Glomerular endothelial cell (primary cell): ENCODE results near the gene TRIM66. TPM values are rescaled to one million over a fixed set of nuclear protein-coding genes. Genes with fewer than 3 reads are reported as not detected.
A peak's percentile ranks its signal among the peaks of the same experiment; 100 is the strongest.

Experiments used
- DNase-seq: peaks from one replicate; pipeline ENCODE4 v3.0.0-alpha.2; 2011; ENCODE audit warnings: low read depth, low spot score; ENCODE audit errors: extremely low read depth
- total RNA-seq: library from RNA; depleted of rRNA; stranded (reverse); fragments of >200 nt; gene quantifications from 2 replicates; pipeline ENCODE4 v1.2.3, GENCODE V29; 2015

The TRIM66 gene
- total RNA-seq, 1 donor from 2014 or later, result 4.0 TPM

DNA sequence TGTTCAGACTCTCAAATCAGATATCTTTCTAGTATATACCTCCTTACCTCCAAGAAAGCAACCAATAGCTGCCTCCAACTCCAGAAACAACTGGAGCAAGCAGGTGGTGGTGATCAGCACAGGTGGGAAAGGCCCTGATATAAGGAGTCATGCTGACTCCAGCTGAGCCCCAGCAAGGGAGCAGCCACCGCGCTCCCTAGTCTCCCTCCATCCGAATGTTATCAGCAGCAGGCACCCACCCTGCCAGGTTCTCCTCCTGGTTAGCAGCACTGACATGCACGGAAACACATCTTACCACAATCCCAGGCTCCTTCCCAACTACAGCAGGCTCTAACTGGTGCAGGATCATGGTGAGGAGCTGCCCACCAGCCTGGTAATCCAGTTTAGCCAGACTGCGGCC, 69.9 kb downstream of the TRIM66 start:
- DNase-seq, result no peak

DNA sequence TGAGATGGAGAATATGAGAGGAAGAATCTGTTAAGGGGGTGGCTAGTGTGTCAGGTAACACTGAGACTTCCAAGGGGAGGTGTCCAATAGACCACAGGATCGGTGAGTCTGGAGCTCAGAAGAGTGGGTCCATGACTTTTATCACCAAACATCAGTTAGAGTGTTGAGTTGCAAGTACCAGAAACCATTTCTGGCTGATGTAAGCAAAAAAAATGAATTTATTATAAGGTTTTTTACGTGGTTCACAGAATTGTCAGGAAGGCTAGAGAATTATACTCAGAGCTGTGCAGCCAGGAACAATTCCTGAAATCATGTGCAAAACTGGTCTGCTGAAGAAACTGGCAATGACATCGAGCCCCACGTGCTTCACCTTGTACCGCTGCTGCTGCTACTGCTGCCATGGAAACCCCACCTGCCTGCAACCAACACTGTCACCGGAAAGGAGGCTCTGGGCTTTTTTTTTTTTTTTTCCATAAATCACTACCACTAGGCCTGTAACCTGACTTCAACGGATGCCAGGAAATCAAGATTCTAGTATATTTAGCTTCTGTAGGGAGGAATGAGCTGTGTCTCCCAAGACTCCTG, 71.8 kb downstream of the TRIM66 start:
- DNase-seq, result no peak

DNA sequence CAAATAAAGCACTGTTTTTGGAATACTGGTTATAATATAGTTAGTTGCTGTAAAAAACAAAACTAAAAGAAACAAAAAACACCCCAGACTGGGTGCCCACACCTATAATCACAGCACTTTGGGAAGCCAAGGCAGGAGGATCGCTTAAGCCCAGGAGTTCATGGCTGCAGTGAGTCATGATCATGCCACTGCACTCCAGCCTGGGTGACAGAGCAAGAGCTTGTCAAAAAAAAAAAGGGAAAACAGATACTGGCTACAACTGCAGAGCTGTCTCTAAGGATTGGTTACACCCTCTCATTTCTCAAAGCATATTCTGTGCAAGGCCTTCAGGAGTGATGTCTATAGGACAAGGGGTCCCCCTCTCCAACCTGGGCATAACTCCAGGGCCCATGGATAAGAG, 73.8 kb downstream of the TRIM66 start:
- DNase-seq, result no peak

- no peak for DNase-seq
These were observed 76.4 kb downstream of the TRIM66 start for GRCh38 chr11:8605971-8606563.

DNA sequence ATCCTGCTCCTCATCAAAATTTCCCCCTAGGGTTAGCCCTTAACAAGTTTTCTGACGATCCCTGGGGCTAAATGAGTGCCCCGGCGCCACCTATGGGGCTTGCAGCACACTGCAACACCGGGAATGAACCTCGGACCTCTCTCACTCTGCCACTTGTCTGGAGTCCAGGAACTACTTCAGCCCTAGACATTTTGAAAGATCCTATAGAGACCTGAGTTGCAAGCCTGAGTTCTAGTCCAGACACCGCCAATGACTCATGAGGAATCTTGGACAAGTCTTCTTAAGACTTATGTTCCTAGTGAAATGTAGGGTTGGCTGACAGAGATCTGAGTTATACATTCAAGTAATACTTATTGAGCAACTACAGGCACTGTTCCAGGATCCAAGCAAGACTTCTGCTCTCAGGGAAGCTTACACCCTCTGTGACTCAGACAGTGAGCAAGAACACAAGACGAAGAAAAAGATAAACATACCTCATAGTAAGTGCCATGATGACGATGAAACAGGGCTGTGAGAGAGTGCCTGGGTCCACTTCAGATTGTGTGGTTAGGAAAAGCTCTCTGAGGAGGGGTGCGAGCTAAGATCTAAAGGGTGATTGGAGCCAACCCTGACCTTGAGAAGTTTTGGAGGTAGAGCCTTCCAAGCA, 78.3 kb downstream of the TRIM66 start:
- peak; percentile 47 for DNase-seq

GRCh38 chr11:8603696-8604077, 78.8 kb downstream of the TRIM66 start:
- no peak for DNase-seq

- DNase-seq, result no peak
These were observed 80.9 kb downstream of the TRIM66 start for GRCh38 chr11:8601376-8602133.

DNA sequence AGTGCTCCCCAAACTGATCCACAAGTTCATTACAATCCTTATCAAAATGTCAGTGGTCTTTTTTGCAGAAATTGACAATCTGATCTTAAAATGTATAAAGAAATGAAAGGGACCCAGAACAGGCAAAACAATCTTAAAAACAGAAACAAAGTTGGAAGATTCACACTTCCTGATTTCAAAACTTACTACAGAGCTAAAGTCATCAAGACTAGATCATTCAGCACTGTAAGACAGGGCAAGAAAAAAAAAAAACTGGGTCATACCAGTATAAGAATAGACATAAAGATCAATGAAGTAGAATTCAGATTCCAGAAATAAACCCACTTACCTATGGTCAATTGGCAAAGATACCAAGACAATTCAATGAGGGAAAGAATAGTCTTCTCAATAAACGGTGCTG, 84.0 kb downstream of the TRIM66 start:
- DNase-seq, result no peak

GRCh38 chr11:8597182-8597581, 85.3 kb downstream of the TRIM66 start:
- DNase-seq, result no peak

DNA sequence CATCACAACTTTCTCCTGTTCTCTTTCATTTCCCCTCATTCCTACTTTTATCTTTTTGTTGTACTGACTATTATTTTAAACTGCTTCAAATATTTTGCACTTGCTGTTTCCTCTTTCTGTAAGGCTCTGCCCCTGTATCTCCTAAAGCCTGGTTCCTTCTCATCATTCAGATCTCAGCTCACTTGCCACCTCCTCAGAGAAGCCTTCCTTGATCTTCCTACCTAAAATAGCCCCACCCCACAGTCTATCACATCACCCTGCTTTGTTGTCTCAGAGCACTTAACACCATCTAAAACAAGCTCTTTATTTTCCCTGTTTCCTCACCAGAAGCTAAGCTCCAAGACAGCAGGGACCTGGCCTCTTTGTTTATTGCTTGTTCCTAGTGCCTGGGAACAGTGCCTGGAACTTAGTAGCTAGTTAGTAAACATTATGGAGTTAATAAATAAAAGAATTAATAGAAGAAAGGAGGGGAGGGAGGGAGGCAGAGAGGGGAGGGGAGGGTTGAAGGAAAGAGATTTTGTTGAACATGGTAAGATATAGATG, 85.9 kb downstream of the TRIM66 start:
- DNase-seq, result no peak

- DNase-seq, result no peak
These were observed 88.2 kb downstream of the TRIM66 start, which contains the start of gene STK33 for GRCh38 chr11:8593935-8594909. STK33 (minus strand) TSS chr11:8594228; CDS start chr11:8474905, 119,323 bp downstream.

- DNase-seq, result no peak
These were observed 89.0 kb downstream of the TRIM66 start for GRCh38 chr11:8593455-8593854.

GRCh38 chr11:8587915-8588314, 94.5 kb downstream of the TRIM66 start:
- no peak for DNase-seq

- no peak for DNase-seq
These were observed 95.7 kb downstream of the TRIM66 start for GRCh38 chr11:8586805-8587204.

GRCh38 chr11:8586184-8586583, 96.3 kb downstream of the TRIM66 start:
- no peak for DNase-seq

- DNase-seq, result no peak
These were observed 98.0 kb downstream of the TRIM66 start for GRCh38 chr11:8584511-8584910.

- no peak for DNase-seq
These were observed 98.4 kb downstream of the TRIM66 start for GRCh38 chr11:8584082-8584481.

DNA sequence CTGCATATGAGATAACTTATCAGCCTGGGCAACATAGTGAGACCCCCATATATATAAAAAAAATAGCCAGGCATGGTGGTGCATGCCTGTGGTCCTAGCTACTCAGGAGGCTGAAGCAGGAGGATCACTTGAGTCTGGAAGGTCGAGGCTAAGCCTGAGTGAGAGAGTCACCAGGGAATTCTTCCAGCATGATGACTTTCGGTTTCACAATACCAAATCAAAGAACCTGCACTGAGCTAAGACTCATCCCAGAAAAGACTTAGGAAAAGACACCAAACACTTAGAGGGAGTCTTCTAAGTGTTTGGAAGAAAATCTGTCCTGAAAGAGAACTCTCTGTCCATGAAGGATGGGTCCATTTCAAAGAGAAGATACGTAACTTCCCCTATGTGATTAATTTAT, 101.2 kb downstream of the TRIM66 start:
- no peak for DNase-seq

- DNase-seq, result no peak
These were observed 104.5 kb downstream of the TRIM66 start for GRCh38 chr11:8577791-8578581.
